Lung (tissue), 12 donors: Measurements from ENCODE around the gene ANXA1. TPM values are rescaled to one million over a fixed set of nuclear protein-coding genes. Genes with fewer than 3 reads are reported as not detected.

ENCODE experiments used
- ATAC-seq: fragments of 200-7000 bp; cut with Tn5 transposase; one replicate; pipeline ENCODE4 v1.9.1; 2020; ENCODE audit warnings: moderate number of reproducible peaks; ENCODE audit not compliant: insufficient read depth, low FRiP score
- DNase-seq, 3 donors: peaks; one replicate each; pipeline ENCODE4 v3.0.0-alpha.2; 2013 to 2017
- H3K27ac ChIP-seq, 2 donors: one replicate each; pipeline ENCODE4 v1.5.1; 2013; ENCODE audit warnings: mild to moderate bottlenecking in 2 of 2, moderate library complexity in 2 of 2, control low read depth in 1 of 2, inconsistent platforms in 1 of 2, low read depth in 1 of 2, low read length in 1 of 2
- H3K27me3 ChIP-seq, 3 donors: one replicate each; pipeline ENCODE4 v1.5.1; 2013; ENCODE audit warnings: low read length in 2 of 3; ENCODE audit not compliant: control insufficient read depth in 3 of 3, insufficient read depth in 3 of 3
- H3K36me3 ChIP-seq, 4 donors: one replicate each; pipeline ENCODE4 v1.5.1; 2013; ENCODE audit warnings: low read length in 4 of 4, mild to moderate bottlenecking in 1 of 4, moderate library complexity in 1 of 4; ENCODE audit not compliant: control insufficient read depth in 4 of 4, insufficient read depth in 4 of 4
- H3K4me1 ChIP-seq, 5 donors: one replicate each; pipeline ENCODE4 v1.5.1; 2013; ENCODE audit warnings: low read length in 5 of 5, mild to moderate bottlenecking in 2 of 5, moderate library complexity in 1 of 5; ENCODE audit not compliant: control insufficient read depth in 5 of 5, insufficient read depth in 5 of 5
- H3K4me3 ChIP-seq: one replicate; pipeline ENCODE4 v1.5.1; 2013; ENCODE audit warnings: mild to moderate bottlenecking, control low read depth, moderate library complexity
- H3K9ac ChIP-seq, 2 donors: one replicate each; pipeline ENCODE4 v1.5.1; 2013; ENCODE audit warnings: low read length in 2 of 2, control low read depth in 1 of 2; ENCODE audit not compliant: insufficient read depth in 1 of 2
- H3K9me3 ChIP-seq, 4 donors: one replicate each; pipeline ENCODE4 v1.5.1; 2013; ENCODE audit warnings: low read length in 3 of 4, mild to moderate bottlenecking in 1 of 4, moderate library complexity in 1 of 4; ENCODE audit not compliant: control insufficient read depth in 4 of 4, insufficient read depth in 3 of 4
- CTCF ChIP-seq: IDR thresholded peaks from 2 replicates; pipeline ENCODE4 v1.5.1; 2012; ENCODE audit warnings: mild to moderate bottlenecking; ENCODE audit errors: control extremely low read depth, extremely low read depth
- WGBS, 2 donors: extraction: QIAGEN DNeasy Blood & Tissue Kit; methylation state at CpG; one replicate each; pipeline ENCODE4 v1.1.7; 2013; 5-methylcytosine and 5-hydroxymethylcytosine counted together
- polyA plus RNA-seq, 2 donors: library from polyadenylated mRNA; stranded (reverse); fragments of 200-250 nt; gene quantifications; one replicate each; pipeline ENCODE4 v1.2.1, GENCODE V29; 2013
- total RNA-seq, 2 donors: library from RNA; depleted of rRNA in 1 of 2; stranded (reverse); fragments of >200 nt in 1 of 2; gene quantifications; one replicate each; pipeline ENCODE4 v1.2.1, GENCODE V29; 2014 to 2021
- donor health status: control.
- donor health status: control.
- donor health status: Bipolar disorder and iron deficiency.
- donor health status: healthy.
- donor health status: DM: yes; HTN: yes; CAD: no.

ANXA1 gene
- total and polyA plus RNA-seq, 4 donors: 234 to 477 (median 410) TPM

- ATAC-seq: no peak
Observed at GRCh38 chr9:73116880-73117279, 34.8 kb upstream of the ANXA1 start.

GRCh38 chr9:73118286-73118685, 33.4 kb upstream of the ANXA1 start:
- no peak for DNase-seq
- Histone ChIP-seq H3K9ac (no peak overlapping the region), H3K4me1 (no peaks in the 10 kb centered on the region), H3K9me3 (no peaks in the 10 kb centered on the region), H3K27me3 (no peaks in the 10 kb centered on the region), H3K27ac (no peak overlapping the region), H3K4me3 (no peak overlapping the region), H3K36me3 (no peaks in the 10 kb centered on the region)
- TF ChIP-seq CTCF: no peak
- ATAC-seq: no peak

More at GRCh38 chr9:73116880-73117279, 34.8 kb upstream of the ANXA1 start:
- TF ChIP-seq CTCF: no peak
- Histone ChIP-seq H3K9ac (no peak overlapping the region), H3K36me3 (no peaks in the 10 kb centered on the region), H3K4me1 (no peaks in the 10 kb centered on the region), H3K4me3 (no peak overlapping the region), H3K27ac (no peak overlapping the region), H3K9me3 (no peaks in the 10 kb centered on the region), H3K27me3 (no peaks in the 10 kb centered on the region)
- 95 to 97% methylated on average over 1 of the region's 1 CpG for WGBS, 2 donors
- DNase-seq: no peak

DNA sequence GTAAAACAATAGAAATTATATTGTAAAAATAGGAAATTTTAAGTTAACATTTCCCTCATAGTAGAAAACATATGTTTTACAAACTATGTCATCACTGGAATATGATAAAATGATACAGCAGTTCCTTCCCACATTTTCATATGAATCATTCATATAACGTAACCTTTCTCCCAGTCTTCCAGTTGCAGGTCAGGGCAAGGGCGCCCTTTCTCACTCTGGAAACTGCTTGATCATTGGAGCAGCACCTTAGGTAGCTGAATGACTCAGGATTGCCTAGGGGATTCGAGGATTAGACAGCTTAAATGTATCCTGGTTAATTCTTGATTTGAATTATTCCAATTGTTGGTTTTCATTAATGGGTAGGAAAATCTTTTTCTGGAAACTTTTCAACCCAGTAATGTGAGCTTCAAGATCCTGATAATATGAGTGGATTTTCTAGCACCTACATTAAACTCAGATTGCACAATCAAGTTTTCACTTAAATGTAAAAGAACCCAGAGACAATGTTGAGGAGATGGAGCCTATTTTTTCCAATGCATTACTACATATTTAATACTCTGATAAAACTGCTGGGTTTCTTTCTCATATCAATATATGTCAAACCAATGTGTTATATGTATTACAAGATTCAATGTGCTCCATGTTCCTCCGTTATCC, 32.6 kb upstream of the ANXA1 start:
- TF ChIP-seq CTCF: no peak
- Histone ChIP-seq H3K27me3 (no peaks in the 10 kb centered on the region), H3K9ac (no peak overlapping the region), H3K9me3 (no peaks in the 10 kb centered on the region), H3K4me1 (no peaks in the 10 kb centered on the region), H3K27ac (no peak overlapping the region), H3K4me3 (no peak overlapping the region), H3K36me3 (no peaks in the 10 kb centered on the region)
- WGBS, 2 donors: 85 to 94% methylated on average over 4 of the region's 4 CpGs
- DNase-seq (no peak), ATAC-seq (no peak)
